GM12872 (cell line): ENCODE results near the gene CD9.

Source experiments
- CTCF ChIP-seq: IDR thresholded peaks from 3 replicates; pipeline ENCODE4 v1.5.1; 2011; ENCODE audit warnings: low read depth, mild to moderate bottlenecking, low read length, moderate library complexity; ENCODE audit not compliant: insufficient read depth

CD9 gene

GRCh38 chr12:6200256-6201212, at the start of gene CD9:
CD9 (plus strand) TSS chr12:6200400; CDS start chr12:6200500, 100 bp downstream.
- TF ChIP-seq CTCF: no peak

GRCh38 chr12:6154730-6155459, 45.3 kb upstream of the CD9 start:
- TF ChIP-seq CTCF: no peak

- no peak for TF ChIP-seq CTCF
Measured at GRCh38 chr12:6157482-6157881, 42.7 kb upstream of the CD9 start.

- no peak for TF ChIP-seq CTCF
Measured at GRCh38 chr12:6158255-6158654, 41.9 kb upstream of the CD9 start.

- no peak for TF ChIP-seq CTCF
Measured at GRCh38 chr12:6158749-6159148, 41.5 kb upstream of the CD9 start.

- no peak for TF ChIP-seq CTCF
Measured at GRCh38 chr12:6161124-6161882, 38.9 kb upstream of the CD9 start.

- TF ChIP-seq CTCF: no peak
Measured at GRCh38 chr12:6163416-6164060, 36.7 kb upstream of the CD9 start.
